T-helper 1 cell treated with Interleukin-12 subunit alpha and Interleukin-12 subunit beta and Interleukin-4 antibody, amounts not matched to agents 30 μg/mL and 1 μg/mL, for 36 hours (primary cell): Measurements from ENCODE around the gene NLGN2.
A peak's percentile ranks its signal among the peaks of the same experiment; 100 is the strongest.

Source experiments
- H3K27ac Mint-ChIP-seq: one replicate; pipeline ENCODE4 v1.8.0; 2021; ENCODE audit warnings: mild to moderate bottlenecking, mixed read lengths
- H3K27me3 Mint-ChIP-seq: one replicate; pipeline ENCODE4 v1.8.0; 2021; ENCODE audit warnings: low read depth, mixed read lengths
- H3K36me3 Mint-ChIP-seq: one replicate; pipeline ENCODE4 v1.8.0; 2021; ENCODE audit warnings: low read depth, mixed read lengths
- H3K4me1 Mint-ChIP-seq: one replicate; pipeline ENCODE4 v1.8.0; 2021; ENCODE audit warnings: low read depth, mixed read lengths
- H3K4me3 Mint-ChIP-seq: one replicate; pipeline ENCODE4 v1.8.0; 2021; ENCODE audit warnings: mild to moderate bottlenecking, moderate library complexity, mixed read lengths
- H3K9me3 Mint-ChIP-seq: one replicate; pipeline ENCODE4 v1.8.0; 2021; ENCODE audit warnings: mixed read lengths

NLGN2 gene

DNA sequence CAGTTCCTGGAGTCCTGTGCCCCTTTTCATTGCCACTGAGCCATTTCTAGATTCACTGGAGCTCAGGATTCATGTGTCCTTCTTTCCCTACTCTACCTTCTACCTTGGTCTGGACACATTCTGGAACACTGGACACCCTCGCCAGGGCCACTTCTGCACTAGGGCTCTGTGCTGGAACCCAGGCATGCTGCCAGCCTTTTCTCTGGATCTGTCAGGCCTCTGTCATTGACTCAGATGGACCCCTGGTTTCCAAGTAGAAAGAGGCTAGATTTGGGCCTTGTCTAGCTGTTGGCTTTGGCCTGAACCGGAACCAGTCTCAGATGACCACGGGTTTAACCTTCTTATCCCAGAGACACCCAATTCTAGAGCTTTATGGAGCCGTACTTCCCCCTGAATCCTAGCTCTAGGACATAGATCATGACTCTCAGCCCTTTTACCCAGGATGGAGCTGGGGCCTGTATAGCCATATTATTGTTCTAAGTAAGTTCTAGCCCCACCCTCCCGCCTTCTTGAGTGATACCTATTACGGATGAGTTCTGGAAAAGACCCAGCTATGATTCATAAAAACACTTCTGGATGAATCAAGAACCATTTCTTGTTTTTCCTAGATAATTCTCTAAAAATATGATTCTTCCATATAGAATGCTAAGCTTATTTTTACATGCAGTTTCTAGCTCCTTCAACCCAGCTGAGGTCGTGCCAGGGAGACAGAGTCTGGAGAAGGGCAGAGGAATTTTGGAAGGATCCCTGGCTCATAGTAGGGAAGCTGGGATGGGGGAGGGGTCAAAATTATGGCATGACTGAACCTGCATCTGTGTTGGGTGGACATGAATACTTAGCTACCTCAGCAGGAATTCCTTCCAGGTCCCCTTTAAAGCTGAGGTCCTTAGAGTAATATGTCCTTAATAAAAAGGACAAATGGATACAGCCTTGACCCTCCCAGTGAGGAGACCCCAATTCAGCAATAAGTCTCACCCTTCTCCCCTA is 36.1 kb downstream of the NLGN2 start:
- no peak overlapping the region for H3K4me3 Mint-ChIP-seq
- H3K36me3 Mint-ChIP-seq: peaks cover 28% of the 10 kb centered on the region
- H3K27me3 Mint-ChIP-seq: peaks cover 37% of the 10 kb centered on the region
- no peak overlapping the region for H3K27ac Mint-ChIP-seq
- H3K4me1 Mint-ChIP-seq: peaks cover 38% of the 10 kb centered on the region
- H3K9me3 Mint-ChIP-seq: no peaks in the 10 kb centered on the region

DNA sequence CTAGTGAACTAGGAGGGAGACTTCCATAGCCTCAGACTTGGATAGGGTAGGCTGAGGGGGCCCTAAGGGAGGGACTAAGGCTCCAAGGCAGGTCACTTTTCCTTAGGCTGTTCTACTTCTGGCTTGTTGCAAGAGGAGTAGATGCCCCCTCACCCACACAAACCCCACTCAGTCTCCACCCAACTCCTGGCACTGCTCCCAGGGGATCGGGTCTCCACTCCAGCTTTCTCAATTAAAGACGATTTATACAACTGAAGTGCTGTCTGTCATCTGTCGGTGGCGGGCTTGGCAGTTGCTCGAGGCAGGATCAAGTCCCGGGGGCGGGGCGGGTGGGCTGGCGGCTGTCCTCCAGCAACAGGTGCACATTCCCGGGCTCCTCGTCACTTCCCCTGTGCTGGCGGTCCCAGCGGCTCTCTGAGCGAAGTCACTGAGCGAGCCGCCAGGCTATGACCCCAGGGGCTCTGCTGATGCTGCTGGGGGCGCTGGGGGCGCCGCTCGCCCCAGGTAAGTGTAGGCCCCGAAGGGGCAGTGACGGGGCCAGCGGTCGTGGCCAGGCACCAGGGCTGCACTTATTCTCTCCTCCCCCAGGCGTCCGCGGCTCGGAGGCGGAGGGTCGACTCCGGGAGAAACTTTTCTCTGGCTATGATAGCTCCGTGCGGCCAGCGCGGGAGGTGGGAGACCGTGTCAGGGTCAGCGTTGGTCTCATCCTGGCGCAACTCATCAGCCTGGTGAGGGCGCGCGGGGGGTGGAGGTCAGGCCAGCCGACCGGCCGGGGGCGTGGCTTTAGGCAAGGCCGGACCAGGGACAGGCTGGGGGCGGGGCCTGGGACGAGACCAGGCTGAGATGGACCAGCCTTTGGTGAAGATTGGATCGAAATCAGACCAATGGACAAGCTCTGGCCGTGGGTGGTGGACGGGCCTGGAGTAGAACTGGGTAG is 37.3 kb downstream of the NLGN2 start, which contains the start of gene CHRNB1:
Gene CHRNB1, plus strand, starts transcription at position 380 of the 937 bp plus-strand sequence. Its CDS starts 67 bp downstream, at position 447.
- peaks cover 33% of the 10 kb centered on the region for H3K27me3 Mint-ChIP-seq
- H3K27ac Mint-ChIP-seq: peak within 1 kb of the TSS; percentile 14

DNA sequence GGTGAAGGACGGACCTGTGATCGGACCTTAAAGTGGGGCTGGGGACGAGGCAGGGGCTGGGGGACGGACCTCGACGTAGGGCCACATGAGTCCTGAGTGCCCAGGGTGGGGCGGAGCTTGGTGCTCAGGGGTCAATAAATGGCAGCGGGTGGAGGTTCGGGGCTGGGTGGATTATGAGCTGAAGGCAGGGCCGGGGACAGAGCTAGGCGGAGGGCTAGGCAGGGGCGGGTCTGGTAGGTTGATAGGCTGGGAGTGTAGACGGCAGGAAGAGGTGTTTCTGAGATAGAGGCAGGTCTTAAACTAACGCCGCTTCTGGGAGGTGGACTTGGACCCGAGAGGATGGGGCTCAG is 37.9 kb downstream of the NLGN2 start:
- H3K9me3 Mint-ChIP-seq: no peaks in the 10 kb centered on the region
- peak overlapping the region; percentile 80 for H3K4me3 Mint-ChIP-seq
- peaks cover 30% of the 10 kb centered on the region for H3K36me3 Mint-ChIP-seq
- H3K4me1 Mint-ChIP-seq: peaks cover 28% of the 10 kb centered on the region
- peaks cover 33% of the 10 kb centered on the region for H3K27me3 Mint-ChIP-seq
- peak overlapping the region; percentile 14 for H3K27ac Mint-ChIP-seq

More for the DNA sequence above, 37.3 kb downstream of the NLGN2 start, which contains the start of gene CHRNB1:
- H3K36me3 Mint-ChIP-seq: peaks cover 28% of the 10 kb centered on the region
- H3K4me1 Mint-ChIP-seq: peaks cover 33% of the 10 kb centered on the region
- no peaks in the 10 kb centered on the region for H3K9me3 Mint-ChIP-seq
- H3K4me3 Mint-ChIP-seq: peak within 1 kb of the TSS; percentile 80

DNA sequence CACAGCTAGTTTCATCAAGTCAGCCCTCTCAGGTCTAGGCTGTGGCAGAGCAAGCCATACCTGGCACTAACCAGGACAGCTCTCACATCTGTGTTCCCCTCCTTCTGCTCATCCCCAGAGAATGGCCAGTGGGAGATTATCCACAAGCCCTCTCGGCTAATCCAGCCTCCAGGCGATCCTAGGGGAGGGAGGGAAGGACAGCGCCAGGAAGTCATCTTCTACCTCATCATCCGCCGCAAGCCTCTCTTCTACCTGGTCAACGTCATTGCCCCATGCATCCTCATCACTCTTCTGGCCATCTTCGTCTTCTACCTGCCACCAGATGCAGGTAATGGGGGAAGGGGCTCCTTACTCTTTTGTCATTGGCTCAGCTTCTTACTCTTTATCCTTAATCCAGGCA is 40.8 kb downstream of the NLGN2 start:
- Mint-ChIP-seq H3K27me3 (peaks cover 29% of the 10 kb centered on the region), H3K4me1 (peaks cover 25% of the 10 kb centered on the region), H3K9me3 (no peaks in the 10 kb centered on the region)

DNA sequence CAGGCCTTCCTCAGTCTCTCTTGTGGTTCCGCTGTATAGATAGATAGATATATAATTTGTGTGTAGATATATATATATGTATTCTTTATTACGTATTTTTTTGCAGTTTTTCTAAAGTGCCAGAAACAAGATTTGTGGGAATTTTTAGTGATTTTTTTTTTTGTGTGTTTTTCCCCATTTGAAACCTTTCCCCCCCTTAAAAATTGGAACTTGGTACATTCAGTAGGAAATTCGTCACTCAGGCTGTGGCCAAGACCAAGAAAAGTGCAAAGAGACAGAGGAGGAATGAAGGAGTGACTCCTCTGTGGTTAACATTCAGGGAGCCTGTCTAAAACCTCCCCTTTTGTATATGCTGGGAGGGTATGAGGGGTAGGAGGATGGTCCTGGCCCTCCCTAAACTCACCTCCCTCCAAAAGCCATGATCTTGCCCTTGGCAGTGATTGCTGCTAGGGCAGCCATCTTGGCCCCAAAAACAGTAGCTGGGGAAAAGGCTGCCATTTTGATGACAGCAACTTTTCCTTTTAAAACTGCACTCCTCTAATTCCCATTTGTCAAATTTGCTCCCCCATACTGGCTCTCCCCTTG is 52.4 kb downstream of the NLGN2 start:
- Mint-ChIP-seq H3K9me3 (no peaks in the 10 kb centered on the region), H3K4me3 (no peak overlapping the region), H3K36me3 (peaks cover 23% of the 10 kb centered on the region), H3K27ac (no peak overlapping the region), H3K27me3 (no peaks in the 10 kb centered on the region), H3K4me1 (peaks cover 11% of the 10 kb centered on the region)

More for the DNA sequence above, 40.8 kb downstream of the NLGN2 start:
- Mint-ChIP-seq H3K4me3 (no peak overlapping the region), H3K36me3 (peaks cover 29% of the 10 kb centered on the region), H3K27ac (no peak overlapping the region)

DNA sequence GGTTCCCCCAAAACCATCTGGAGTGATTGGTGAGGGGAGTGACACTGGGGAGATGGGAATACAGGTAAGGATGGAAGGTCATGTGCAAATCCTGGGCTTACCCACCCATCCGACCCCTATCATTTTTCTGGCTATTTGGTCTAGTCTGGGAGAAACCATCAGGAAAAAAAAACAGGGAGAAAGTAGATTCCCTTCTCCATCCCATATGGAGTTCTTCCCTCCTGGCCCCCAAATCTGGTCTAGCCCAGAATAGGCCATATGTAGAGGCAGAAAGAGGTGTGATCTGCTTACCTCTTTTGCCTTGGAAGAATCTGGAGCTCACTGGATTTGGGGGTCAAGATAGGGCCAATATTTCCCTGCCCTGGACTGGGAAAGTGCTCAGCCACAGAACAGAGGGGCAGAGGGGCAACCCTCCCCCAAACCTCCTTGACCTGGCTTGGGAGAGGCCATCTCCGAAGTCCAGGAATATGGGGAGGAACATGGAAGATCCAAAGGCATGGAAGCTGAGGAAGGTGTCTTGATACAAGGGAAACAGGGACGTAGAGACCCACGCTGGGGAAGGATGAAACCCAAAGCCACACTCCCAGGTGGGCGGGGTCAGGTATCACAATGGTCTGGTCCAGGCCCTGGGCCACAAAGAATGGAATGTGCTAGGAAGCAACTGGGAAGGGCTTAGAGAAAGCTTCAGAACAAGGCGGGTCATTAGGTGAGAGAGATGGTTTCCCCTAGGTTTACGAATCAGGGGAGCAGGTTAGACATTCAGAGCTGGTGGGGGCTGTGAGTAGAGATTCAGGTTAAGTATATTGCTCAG is 53.4 kb downstream of the NLGN2 start:
- Mint-ChIP-seq H3K27me3 (no peaks in the 10 kb centered on the region), H3K4me1 (peaks cover 8% of the 10 kb centered on the region), H3K4me3 (no peak overlapping the region), H3K9me3 (no peaks in the 10 kb centered on the region), H3K27ac (no peak overlapping the region), H3K36me3 (peaks cover 21% of the 10 kb centered on the region)

DNA sequence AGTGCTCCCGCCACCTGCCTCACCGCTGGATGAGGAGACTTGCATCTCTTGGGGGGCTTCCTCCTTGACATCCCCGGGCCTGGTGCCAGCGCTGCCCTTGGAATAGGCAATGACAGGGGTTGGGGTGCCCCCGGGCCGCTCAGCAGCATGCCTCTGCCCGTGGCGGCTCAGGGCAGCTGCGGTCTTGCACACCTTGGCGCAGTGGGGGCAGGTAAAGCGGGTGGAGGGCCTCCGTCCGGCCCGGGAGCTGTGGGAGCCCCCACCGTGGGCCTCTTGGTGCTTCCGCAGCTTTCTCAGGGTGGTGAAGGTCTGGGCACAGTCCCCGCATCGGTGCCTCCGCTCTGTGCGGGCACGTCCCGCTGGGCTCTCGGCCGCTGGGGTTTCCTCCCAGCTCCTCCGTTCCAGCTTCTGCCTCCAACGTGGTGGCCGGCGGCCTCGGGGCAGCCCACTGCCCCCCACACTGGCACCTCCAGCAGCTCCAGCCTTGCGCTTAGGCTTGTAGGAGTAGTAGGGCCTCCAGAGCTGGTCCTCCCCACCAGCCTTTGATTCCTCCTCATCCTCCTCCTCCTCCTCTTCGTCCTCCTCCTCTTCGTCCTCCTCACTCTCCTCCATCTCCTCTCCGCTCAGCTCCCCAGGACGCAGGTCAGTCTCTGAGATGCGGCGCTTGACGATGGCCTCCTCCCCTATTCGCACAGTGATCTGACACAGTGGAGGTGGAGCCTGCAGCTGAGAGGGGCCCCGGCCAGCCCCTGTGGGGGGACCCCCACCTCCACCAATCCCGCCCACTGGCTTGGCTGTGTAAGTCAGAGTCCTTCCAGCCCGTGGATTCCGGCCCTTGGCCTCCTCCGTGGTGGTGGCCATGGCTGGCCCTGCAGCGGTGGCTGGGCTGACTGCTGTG is 55.1 kb downstream of the NLGN2 start:
- Mint-ChIP-seq H3K36me3 (peaks cover 27% of the 10 kb centered on the region), H3K4me1 (peaks cover 3% of the 10 kb centered on the region), H3K27ac (no peak overlapping the region), H3K4me3 (no peak overlapping the region), H3K27me3 (no peaks in the 10 kb centered on the region), H3K9me3 (no peaks in the 10 kb centered on the region)

DNA sequence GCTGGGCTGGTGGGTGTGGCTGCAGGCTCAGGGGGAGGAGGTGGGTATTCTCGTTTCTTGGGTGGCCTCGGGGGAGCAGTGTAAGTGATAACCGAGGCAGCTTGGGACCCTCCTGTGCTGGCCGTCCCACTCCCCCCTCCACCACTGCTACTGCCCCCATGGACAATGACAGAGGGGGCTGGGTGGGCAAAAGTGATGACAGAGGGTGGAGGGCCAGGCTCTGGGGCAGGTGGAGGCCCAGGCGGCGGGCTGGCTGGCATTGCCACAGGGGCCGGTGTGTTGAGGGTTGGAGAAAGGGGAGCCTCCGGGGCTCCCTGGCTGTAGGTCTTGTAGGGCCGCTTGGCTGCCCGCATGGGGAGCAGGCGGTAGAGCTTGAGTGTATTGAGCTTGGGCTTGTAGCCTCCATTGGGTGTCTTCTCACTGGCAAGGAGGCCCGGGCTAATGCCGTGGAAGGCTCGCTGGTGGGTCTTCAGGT is 55.8 kb downstream of the NLGN2 start:
- Mint-ChIP-seq H3K27me3 (no peaks in the 10 kb centered on the region), H3K4me3 (no peak overlapping the region)

DNA sequence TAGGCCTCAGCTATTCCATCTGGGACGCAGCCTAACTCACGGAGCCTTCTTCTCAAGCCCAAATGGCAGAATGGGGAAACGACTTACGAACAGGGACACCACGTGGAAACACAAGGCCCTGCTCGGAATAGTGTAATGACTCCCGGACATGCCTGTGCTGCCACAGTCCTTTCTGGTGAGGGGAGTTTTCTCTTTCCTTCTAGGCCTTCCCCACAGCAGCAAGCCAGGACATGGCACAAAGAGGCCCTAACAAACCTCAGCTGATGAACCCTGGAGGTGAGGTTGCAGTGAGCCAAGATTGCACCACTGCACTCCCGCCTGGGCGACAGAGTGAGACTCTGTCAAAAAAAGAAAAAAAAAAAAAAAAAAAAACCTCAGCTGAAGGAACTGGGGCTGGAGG is 56.4 kb downstream of the NLGN2 start:
- H3K9me3 Mint-ChIP-seq: no peaks in the 10 kb centered on the region
- peaks cover 2% of the 10 kb centered on the region for H3K4me1 Mint-ChIP-seq
- peaks cover 26% of the 10 kb centered on the region for H3K36me3 Mint-ChIP-seq
- H3K27ac Mint-ChIP-seq: no peak overlapping the region
- H3K27me3 Mint-ChIP-seq: no peaks in the 10 kb centered on the region
- H3K4me3 Mint-ChIP-seq: no peak overlapping the region

More for the DNA sequence above, 55.8 kb downstream of the NLGN2 start:
- Mint-ChIP-seq H3K9me3 (no peaks in the 10 kb centered on the region), H3K36me3 (peaks cover 27% of the 10 kb centered on the region), H3K4me1 (peaks cover 3% of the 10 kb centered on the region), H3K27ac (no peak overlapping the region)

DNA sequence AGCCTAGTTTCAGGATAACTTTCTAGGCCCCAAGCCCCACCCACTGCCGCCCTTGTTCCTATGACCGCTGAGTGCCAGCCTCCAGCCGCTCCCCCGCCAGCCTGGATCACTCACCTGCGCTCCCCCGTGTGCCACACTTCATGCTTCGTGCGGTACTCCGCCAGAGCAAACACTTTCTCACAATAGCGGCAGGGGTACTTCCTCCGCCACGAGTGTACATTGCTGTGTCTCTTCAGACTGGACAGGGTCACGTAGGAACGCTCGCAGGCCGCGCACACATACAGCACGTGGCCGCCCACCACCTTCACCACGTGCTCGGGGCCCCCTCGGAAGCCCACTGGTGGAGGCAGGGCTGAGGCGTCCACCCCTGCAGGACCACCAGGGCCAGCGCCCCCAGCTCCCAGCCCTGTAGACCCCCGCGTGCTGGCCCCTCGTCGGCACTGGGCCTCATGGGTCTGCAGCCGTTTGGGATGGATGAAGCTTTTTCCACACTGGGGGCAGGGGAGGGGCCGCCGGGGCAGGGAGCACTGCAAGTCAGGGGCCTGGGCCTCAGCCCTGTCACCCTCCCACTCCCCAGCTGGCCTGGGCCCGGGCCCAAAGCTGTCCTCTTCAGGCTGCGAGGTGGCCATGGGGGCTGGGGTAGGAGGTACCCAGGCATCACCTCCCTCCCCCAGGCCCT is 58.1 kb downstream of the NLGN2 start:
- no peaks in the 10 kb centered on the region for H3K27me3 Mint-ChIP-seq
- no peak overlapping the region for H3K27ac Mint-ChIP-seq
- no peaks in the 10 kb centered on the region for H3K4me1 Mint-ChIP-seq

DNA sequence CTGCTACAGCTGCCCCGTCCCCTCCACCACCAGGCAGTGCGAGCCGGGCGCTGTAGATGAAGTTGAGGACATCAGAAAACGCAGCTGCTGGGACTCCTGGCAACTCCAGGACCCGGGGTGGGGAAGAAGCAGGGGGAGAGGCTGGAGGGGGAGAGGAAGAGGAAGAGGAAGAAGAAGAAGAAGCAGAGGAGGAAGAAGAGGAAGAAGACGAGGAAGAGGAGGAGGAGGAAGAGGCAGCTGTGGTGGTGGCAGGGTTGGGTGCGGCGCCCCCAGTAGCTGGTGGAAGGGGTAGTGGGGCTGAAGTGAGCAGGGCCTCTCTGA is 58.6 kb downstream of the NLGN2 start:
- Mint-ChIP-seq H3K4me3 (no peak overlapping the region), H3K9me3 (no peaks in the 10 kb centered on the region), H3K27me3 (no peaks in the 10 kb centered on the region), H3K27ac (no peak overlapping the region), H3K4me1 (no peaks in the 10 kb centered on the region), H3K36me3 (peaks cover 14% of the 10 kb centered on the region)

More for the DNA sequence above, 58.1 kb downstream of the NLGN2 start:
- no peaks in the 10 kb centered on the region for H3K9me3 Mint-ChIP-seq
- H3K4me3 Mint-ChIP-seq: no peak overlapping the region
- peaks cover 19% of the 10 kb centered on the region for H3K36me3 Mint-ChIP-seq

DNA sequence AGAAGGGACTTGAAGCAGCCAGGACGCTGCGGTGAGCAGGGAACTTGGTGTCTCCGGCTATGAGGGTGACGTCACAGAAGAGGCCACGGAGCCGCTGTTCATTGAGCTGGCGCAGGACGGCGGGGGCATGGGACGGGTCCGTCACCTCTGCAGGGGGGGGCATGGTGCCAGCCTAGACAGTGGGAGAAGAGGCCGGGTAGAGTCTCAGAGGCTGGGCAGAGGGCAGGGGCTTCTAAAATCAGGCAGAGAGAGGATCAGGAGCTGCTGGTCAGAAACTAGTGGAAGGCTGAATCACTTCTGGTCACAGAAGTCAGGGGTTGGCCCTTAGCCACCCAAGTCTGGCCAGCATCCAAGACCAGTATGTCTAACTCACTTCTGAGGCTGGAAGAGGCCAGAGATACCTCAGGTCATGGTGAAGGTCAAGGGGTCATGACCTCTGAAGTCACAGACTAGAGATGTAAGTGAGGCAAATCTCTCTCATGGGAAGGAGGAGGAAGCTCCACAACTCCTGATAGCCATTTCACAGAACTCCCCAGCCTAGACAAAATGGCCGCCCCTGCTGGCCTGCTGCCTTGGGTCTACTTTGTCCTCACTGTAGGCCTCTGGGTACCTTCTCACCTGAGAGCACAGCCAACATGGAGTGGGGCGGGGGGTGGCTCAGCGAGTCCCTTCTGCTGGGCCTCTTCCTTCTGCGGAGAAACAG is 59.1 kb downstream of the NLGN2 start:
- no peak overlapping the region for H3K27ac Mint-ChIP-seq
- H3K36me3 Mint-ChIP-seq: peaks cover 12% of the 10 kb centered on the region
- H3K4me1 Mint-ChIP-seq: peaks cover 4% of the 10 kb centered on the region
- no peaks in the 10 kb centered on the region for H3K9me3 Mint-ChIP-seq
- no peaks in the 10 kb centered on the region for H3K27me3 Mint-ChIP-seq
- H3K4me3 Mint-ChIP-seq: no peak overlapping the region
